Activated naive CD8-positive, alpha-beta T cell treated with anti-CD3 and anti-CD28 coated beads, Interleukin-2, amount 50 U/mL, for 16 hours (primary cell): Measurements from ENCODE around the gene FRAS1.

Experiments
- DNase-seq: peaks from one replicate; pipeline ENCODE4 v3.0.0-alpha.2; 2020; ENCODE audit warnings: low read depth, low spot score

FRAS1 gene

DNA sequence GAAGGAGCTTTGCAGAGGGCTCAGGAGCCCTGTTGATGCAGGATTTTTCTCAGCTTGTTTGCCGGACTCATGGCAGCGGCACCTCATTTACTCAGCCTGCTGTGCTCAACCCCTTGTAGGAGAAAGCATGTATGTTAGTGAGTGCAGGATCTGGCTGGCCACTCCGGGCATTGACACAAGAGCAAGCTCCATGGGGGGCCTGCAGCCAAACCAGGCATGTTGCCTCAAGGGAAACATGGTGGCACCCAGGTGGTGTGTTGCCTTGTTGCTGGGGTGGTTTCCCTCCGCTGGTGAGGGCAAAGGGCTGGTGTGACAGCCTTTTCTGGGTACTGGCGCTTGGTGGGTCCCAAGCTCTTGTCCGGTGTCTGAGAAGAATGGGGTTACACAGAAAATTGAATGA is 305.2 kb downstream of the FRAS1 start:
- DNase-seq = no peak

DNA sequence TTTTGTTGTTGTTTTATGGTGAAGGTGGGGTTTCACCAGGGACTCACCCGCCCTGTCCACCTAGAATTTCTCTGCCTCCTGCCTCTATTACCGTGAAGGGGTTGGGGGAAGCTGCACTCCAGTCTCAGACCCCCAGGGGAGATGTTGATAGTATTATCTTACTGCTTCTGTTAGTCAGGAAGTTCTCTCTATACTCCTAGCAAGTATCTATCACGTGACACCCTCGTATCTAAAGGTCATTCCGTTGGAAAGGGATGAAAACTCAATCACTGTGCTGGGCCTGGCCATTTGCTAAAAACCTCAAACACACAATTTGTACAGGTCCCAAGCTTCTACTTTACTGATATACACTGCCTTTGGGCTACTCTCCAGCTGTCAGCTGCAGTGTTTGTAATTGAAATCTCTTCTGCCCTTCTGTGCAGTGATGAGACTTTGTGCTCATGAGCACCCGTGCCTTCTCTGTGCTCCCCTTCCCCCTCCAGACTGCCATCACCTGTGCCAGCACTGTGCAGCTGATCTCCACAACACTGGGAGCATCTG is 306.0 kb downstream of the FRAS1 start:
- DNase-seq = no peak

GRCh38 chr4:78369679-78370078 is 312.6 kb downstream of the FRAS1 start:
- DNase-seq = no peak

DNA sequence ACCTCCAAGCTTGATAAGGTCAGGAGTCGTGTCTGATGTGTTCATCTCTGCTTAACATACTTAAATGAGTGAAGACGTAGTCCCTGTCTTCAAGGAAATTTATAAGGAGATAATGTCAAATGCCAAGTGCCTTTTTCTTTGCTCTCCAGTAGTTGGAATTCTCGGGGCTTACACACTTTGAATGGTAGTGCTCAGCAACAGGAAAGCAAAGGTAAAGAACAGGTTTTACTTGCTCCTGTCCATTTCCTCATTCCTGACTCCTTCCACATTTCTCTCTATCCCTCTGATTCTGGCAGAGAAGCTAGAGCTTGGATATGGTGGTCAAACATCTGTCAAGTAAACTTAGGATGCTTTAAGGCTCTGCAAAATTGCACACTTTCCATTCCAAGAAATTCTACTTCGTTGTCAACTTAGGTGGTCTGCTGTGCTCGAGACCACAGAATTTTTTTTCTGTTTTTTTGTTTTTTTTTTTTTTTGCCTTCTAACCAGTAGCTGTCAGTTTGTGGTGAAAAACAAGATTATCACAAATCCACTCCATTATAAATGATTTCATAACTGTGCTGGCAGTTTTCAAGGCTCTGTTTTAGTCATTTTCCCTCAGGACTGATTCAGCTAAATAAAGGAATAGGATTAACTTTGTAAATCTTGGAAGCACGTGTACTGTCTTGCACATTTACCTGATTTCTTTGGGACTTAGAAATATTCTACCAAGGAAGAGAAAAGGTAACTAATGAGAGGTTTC is 313.7 kb downstream of the FRAS1 start:
- DNase-seq = no peak

GRCh38 chr4:78372355-78372988 is 315.3 kb downstream of the FRAS1 start:
- no peak for DNase-seq

DNA sequence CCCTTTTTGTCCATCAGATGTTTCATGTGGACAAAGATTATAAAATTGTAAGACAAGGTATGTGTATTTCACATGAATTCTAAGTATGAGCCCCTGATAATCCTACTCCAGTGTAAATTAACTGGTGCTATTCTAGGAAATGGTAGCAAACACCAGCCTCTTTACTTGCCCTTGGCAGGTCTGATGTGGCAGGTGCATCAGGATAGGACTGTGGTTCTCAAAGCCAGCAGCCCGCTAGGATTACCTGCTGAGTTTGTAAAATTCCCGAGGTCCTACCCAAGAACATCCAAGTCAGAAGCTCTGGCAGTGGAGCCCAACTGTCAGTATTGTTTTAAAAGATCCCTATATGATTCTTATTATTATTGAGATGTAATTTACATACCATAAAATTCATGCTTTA is 320.4 kb downstream of the FRAS1 start:
- DNase-seq = no peak

- no peak for DNase-seq
Measured at GRCh38 chr4:78379040-78379439, 321.9 kb downstream of the FRAS1 start.

- DNase-seq = no peak
Measured at GRCh38 chr4:78379991-78380729, 323.0 kb downstream of the FRAS1 start.

DNA sequence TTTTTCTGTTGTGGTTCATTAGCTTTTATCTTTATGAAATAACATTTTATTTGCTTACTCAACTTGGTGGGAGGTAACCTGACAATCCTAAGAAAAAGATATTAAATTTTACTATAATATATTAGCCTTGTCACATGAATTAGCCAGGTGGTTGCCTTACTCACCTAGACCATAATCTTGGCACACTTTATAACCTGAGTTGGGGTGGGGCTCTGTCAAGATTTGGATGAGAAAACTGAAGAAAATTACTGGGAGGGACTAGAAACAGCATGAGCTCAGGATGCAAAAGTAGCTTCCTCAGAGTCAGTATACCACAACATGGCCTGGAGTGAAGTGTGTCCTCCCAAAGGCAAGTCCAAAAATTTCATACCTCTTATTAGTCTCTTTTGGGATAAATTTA is 329.6 kb downstream of the FRAS1 start:
- no peak for DNase-seq

DNA sequence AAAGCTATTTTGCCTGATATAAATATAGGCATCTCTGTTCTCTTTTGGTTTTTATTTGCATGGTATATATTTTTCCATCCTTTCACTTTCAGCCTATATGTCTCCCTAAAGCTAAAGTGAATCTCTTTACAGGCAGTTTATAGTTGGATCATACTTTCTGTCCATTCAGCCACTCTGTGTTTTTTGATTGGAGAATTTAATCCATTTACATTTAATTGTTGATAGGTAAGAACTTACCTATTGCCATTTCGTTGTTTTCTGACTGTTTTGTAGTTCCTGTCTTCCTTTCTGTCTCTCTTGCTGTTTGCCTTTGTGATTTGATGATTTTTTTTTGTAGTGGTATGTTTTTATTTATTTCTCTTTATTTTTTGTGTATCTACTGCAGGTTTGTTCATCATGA is 338.5 kb downstream of the FRAS1 start:
- DNase-seq = no peak

- no peak for DNase-seq
Measured at GRCh38 chr4:78396613-78397291, 339.6 kb downstream of the FRAS1 start.

DNA sequence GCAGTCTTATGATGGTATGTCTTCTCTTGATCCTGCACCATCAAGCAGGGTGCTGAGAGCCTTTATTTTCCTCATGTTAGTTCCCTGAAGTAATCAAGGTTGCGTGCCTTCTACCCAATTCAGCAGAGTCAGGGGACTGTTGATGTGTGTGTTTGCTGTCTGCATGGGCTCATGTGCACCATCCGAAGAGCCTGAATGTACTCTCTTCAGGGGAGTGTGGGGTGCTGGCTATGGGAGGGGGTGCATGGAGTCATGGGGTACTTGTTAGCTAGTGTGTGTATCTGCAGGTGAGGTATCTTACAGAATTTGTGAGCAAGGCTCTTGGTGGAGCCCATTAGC is 340.1 kb downstream of the FRAS1 start:
- no peak for DNase-seq

- no peak for DNase-seq
Measured at GRCh38 chr4:78409612-78410202, 352.6 kb downstream of the FRAS1 start.

DNA sequence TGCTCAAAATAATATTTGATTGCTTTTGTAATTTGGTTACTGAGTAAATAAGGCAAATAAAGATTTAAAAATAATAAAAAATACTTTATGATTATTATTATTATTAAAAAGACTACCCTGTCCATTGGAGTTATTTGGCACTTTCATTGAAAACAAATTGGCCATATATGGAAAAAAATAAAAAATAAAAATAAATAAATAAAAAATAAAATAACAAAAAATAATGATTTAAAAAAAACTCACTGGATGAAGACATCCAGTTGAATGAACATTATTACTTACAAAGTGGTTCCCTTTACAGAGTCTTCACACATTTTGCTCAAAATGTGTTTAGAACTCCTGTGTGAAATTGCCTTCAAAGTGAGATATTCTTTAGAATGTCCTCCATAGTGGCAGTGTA is 353.1 kb downstream of the FRAS1 start:
- DNase-seq = no peak

DNA sequence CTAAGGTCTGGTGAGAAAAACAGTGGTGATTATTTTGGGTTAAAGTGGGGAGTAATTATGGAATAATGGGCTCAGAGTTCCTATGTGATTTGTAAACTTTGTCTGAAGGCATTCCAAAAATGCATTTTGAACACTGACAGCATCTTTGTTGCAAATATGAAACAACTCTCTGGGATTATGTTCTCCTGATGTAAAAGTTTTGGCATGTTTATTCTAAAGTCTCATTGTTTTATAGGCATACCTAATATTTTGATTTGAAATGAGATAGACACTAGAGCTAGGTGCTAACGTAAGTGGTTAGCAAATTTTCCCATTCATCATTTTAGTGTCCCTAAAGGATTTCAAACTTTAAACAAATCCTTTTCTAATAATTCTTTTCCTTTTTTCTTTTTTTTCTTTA is 353.6 kb downstream of the FRAS1 start:
- DNase-seq = no peak

DNA sequence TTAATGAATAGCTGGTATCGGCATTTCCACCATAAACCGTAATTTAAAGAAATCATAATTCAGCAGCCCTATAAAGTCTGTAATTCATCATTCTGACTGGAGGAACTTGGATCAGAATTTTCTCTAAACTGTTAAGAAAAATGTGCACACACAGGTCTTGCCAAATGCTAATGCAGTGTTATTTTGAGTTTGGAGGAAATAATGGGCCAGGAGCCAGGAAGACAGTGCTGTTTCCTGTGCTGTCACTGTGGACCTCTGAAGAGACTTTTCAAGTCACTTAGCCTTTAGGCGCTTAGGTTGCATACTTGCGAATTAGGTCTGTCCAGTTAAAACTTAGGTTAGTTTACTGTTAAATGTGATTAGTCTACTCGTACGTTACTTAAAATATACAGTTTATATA is 357.0 kb downstream of the FRAS1 start:
- no peak for DNase-seq

DNA sequence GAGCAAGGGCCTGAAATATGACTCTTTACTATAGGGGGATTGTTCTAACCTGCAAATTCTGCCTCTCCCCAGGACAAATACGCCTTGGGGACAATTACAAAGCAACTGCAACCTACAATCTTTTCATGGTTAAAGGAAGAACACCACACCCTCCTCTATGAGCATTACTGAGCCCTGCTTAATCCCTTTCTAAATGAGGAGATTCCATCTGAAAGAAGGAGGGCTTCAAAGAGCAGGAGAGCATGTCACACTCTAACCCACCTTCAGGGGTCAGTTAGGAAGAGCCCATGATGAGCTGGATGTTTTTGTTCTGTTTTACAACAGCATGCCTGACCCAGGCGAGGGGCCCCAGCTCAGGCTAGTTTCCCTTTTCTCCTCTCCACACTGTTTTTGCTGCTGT is 360.5 kb downstream of the FRAS1 start:
- no peak for DNase-seq

GRCh38 chr4:78418406-78418805 is 361.3 kb downstream of the FRAS1 start:
- no peak for DNase-seq

GRCh38 chr4:78423790-78424189 is 366.7 kb downstream of the FRAS1 start:
- no peak for DNase-seq

DNA sequence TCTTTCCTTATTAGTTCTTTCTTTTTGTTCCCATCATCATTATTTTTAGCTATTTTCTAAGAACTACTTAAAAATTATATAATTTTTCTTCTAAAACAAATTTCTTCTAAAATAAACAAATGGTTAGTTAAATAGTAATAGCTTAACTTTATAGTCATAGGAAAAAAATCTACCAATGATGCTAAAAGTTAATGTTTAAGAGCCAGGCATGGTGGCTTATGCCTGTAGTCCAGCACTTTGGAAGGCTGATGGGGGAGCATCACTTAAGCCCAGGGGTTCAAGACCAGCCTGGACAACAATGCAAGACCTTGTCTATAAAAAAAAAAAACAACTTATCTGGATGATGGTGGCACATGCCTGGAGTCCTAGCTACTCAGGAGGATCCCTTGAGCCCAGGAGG is 367.3 kb downstream of the FRAS1 start:
- DNase-seq = no peak

DNA sequence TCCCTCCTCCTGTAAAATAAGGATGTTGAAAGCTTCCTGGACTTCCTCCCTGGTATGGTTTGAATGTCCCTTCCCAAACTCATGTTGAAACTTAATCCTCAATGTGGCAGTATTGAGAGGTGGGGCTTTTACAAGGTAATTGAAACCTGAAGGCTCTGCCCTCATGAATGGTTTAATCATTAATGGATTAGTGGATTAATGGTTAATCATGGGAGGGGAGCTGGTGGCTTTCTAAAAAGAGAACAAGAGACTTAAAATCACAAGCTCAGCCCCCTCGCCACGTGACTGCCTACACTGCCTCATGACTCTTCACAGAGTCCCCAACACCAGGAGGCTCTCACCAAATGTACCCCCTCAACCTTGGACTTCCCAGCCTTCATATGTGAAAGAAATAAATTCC is 369.8 kb downstream of the FRAS1 start:
- DNase-seq = no peak

- no peak for DNase-seq
Measured at GRCh38 chr4:78428996-78429395, 371.9 kb downstream of the FRAS1 start.
